PFSK-1 (cell line): ENCODE data around the gene FOXO3.

Source experiments
- FOXP2 ChIP-seq: optimal IDR thresholded peaks from 2 replicates; pipeline ENCODE3; 2011; ENCODE audit warnings: borderline replicate concordance, control low read depth, inconsistent platforms; ENCODE audit not compliant: insufficient read depth; ENCODE audit errors: extremely low read length, extremely low read depth
- POLR2AphosphoS5 ChIP-seq: IDR thresholded peaks from 2 replicates; pipeline ENCODE4 v1.6.1; 2012; ENCODE audit warnings: low read depth, mild to moderate bottlenecking, control low read depth, low read length, moderate library complexity
- SIN3A ChIP-seq: IDR thresholded peaks from 2 replicates; pipeline ENCODE4 v1.6.1; 2012; ENCODE audit warnings: mild to moderate bottlenecking, low read length, moderate library complexity, borderline replicate concordance; ENCODE audit not compliant: insufficient read depth
- TAF1 ChIP-seq: IDR thresholded peaks from 2 replicates; pipeline ENCODE4 v1.6.1; 2012; ENCODE audit warnings: low read length, control low read depth, borderline replicate concordance; ENCODE audit not compliant: insufficient read depth
- TF ChIP-seq, protein P1 (sequence below), 2 experiments: IDR thresholded peaks; 2 replicates each; pipeline versions ENCODE4 v1.6.1 to v1.8.0; 2011 to 2012; ENCODE audit warnings: low read depth in 2 of 2, low read length in 2 of 2, control low read depth in 1 of 2, inconsistent platforms in 1 of 2, mild to moderate bottlenecking in 1 of 2, moderate library complexity in 1 of 2; ENCODE audit not compliant: insufficient read depth in 1 of 2

Gene FOXO3

GRCh38 chr6:108557494-108558371 is 3.0 kb upstream of the FOXO3 start:
- TF ChIP-seq TAF1 (no peak), POLR2AphosphoS5 (no peak), SIN3A (peak; percentile 82; the same call in 1 of the 2 replicates), FOXP2 (peak; percentile 82)
- TF ChIP-seq, protein P1, sequence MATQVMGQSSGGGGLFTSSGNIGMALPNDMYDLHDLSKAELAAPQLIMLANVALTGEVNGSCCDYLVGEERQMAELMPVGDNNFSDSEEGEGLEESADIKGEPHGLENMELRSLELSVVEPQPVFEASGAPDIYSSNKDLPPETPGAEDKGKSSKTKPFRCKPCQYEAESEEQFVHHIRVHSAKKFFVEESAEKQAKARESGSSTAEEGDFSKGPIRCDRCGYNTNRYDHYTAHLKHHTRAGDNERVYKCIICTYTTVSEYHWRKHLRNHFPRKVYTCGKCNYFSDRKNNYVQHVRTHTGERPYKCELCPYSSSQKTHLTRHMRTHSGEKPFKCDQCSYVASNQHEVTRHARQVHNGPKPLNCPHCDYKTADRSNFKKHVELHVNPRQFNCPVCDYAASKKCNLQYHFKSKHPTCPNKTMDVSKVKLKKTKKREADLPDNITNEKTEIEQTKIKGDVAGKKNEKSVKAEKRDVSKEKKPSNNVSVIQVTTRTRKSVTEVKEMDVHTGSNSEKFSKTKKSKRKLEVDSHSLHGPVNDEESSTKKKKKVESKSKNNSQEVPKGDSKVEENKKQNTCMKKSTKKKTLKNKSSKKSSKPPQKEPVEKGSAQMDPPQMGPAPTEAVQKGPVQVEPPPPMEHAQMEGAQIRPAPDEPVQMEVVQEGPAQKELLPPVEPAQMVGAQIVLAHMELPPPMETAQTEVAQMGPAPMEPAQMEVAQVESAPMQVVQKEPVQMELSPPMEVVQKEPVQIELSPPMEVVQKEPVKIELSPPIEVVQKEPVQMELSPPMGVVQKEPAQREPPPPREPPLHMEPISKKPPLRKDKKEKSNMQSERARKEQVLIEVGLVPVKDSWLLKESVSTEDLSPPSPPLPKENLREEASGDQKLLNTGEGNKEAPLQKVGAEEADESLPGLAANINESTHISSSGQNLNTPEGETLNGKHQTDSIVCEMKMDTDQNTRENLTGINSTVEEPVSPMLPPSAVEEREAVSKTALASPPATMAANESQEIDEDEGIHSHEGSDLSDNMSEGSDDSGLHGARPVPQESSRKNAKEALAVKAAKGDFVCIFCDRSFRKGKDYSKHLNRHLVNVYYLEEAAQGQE (IDR thresholded peaks at IDR 0.05; ENCODE audit: insufficient read depth in 1 of 2, low read depth in 2 of 2, low read length in 2 of 2), result no peak

GRCh38 chr6:108558372-108559096 is 2.2 kb upstream of the FOXO3 start:
- TF ChIP-seq FOXP2 (peak; percentile 99), TAF1 (no peak), POLR2AphosphoS5 (no peak), SIN3A (peak; percentile 89)
- TF ChIP-seq, protein P1 (IDR thresholded peaks at IDR 0.05; ENCODE audit: insufficient read depth in 1 of 2, low read depth in 2 of 2, low read length in 2 of 2), result no peak; a peak in 1 of 4 replicates

DNA sequence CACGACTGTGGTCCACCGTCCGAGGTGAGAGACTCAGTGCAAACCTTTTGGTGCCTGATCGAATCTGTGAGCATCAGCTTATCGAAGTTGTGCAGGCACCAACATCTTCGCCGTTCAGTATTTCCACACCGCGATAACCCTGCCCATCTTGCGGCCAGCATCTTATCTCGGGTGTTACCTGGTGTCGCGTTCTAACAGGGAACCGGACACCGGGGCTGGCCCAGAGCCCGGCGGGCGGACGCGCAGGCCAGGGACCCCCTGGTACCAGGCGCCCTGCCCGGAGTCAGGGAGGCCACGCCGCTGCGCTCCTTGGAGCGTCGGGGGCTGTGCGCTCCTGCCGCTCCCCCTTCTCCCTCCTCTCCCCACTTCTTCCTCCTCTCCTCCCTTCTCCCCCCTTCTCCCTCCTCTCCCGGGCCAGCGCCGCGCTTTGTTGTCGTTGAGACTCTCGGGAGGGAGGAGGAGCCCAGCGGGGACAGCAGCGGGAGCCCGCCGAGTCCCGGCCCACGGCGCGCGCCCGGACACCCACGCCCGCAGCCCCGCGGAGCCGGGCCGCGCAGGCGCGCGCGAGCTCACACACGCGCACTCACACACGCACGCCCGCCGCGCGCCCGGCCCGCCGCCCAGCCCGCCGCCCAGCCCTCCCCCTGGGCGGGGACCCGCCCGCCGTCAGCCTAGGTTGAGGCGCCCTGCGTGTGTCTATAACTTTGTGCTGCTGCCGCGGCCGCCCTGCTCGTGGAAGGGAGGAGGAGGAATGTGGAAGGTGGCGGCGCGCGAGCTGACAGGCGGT is 1.4 kb upstream of the FOXO3 start:
- TF ChIP-seq TAF1, result no peak
- TF ChIP-seq POLR2AphosphoS5, result peak; percentile 65; the same call in 1 of the 2 replicates

- no peak for TF ChIP-seq FOXP2
- TF ChIP-seq SIN3A, result peak; percentile 60; the same call in 1 of the 2 replicates
- TF ChIP-seq POLR2AphosphoS5, result no peak; the same call in 1 of the 2 replicates
- TF ChIP-seq, protein P1 (IDR thresholded peaks at IDR 0.05; ENCODE audit: insufficient read depth in 1 of 2, low read depth in 2 of 2, low read length in 2 of 2), result no peak
- no peak for TF ChIP-seq TAF1
Observed at GRCh38 chr6:108559884-108560462, 744 bp upstream of the FOXO3 start.

GRCh38 chr6:108561742-108562502 is 1.2 kb downstream of the FOXO3 start:
- no peak for TF ChIP-seq POLR2AphosphoS5
- TF ChIP-seq FOXP2, result no peak
- TF ChIP-seq TAF1, result no peak
- TF ChIP-seq SIN3A, result no peak
- TF ChIP-seq, protein P1 (IDR thresholded peaks at IDR 0.05; ENCODE audit: insufficient read depth in 1 of 2, low read depth in 2 of 2, low read length in 2 of 2), result no peak
